Fibroblast of skin of back (primary cell): ENCODE measurements around the gene ADIG.
A peak's percentile ranks its signal among the peaks of the same experiment; 100 is the strongest.
"Not testable (repeated sequence)": the region's sequence is repeated elsewhere in the genome, so short reads cannot be mapped to it uniquely, and the experiment has no call there.

Experiments
- DNase-seq: peaks from one replicate; pipeline ENCODE4 v3.0.0-alpha.2; 2013

Gene ADIG

GRCh38 chr20:38573413-38573812 lies 7.6 kb upstream of the ADIG start:
- DNase-seq, result no peak

GRCh38 chr20:38579219-38579910 lies 1.6 kb upstream of the ADIG start:
- DNase-seq, result no peak

DNA sequence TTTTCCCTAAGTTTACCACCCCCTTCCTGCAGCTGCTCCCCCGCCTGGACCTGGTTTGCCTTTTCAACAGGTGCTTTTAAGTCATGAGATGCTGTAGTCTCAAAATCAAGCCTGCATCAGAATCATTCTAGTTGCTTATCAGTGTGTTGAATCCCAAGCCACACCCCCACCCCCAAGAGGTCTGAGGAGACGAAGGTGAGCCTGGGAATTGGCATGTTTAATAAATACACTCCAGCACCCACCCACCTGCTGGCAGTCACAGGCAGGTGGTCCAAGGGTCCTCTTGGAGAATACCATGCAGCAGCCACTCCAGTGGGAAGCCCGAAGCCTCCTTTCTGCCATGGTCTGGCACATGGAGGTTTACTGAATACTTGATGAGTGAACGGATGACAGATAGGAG lies 1.1 kb upstream of the ADIG start:
- DNase-seq, result no peak

GRCh38 chr20:38581830-38582358 lies 897 bp downstream of the ADIG start:
- DNase-seq, result no peak

DNA sequence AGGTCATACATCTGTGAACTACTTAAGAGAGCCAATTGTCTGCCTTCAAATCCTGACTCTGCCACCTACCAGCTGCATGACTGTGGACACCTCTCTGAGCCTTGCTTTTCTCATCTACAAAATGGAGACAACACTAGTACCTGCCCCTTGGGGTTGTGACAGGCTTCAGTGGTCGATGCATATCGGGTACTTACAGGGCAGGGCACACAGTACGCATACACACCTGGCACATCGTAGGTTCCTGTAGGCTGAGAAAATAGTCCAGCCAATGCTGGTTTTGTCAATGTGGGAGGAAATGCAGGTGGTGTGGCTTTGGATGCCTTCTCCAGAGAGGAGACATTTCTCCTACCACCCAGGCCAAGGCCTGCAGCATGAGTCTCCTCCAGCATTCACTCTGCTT lies 2.3 kb downstream of the ADIG start:
- DNase-seq, result no peak

DNA sequence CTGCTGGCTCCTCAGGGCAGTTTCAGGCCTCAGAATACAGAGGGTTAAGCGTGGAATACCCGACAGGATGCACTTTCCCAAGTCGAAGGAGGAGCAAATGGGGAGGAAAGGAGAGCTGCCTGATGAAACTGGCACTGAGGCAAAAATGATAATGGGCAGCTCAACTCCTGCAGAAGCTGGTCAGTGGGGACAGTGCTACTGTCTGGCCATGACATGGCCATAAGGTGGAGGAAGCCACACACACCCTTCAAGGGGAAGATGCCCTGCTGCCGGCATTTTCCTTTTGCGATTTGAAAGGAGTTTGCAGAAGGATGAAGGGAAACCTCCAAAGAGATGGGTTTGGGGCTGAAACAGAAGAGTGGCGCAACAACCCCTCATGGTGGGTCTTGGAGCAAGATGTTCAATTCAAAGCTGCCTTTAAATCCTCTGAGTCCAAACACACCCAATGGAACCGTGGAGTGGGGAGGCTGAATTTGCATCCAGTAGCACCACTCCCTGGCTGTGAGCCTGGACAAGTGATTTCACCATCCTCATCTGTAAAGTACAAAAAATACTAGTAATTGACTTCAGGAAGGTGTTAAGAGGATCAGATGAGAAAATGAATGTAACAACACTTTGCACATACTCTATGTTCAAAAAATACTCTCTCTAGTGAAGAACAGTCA lies 3.2 kb downstream of the ADIG start:
- no peak for DNase-seq

DNA sequence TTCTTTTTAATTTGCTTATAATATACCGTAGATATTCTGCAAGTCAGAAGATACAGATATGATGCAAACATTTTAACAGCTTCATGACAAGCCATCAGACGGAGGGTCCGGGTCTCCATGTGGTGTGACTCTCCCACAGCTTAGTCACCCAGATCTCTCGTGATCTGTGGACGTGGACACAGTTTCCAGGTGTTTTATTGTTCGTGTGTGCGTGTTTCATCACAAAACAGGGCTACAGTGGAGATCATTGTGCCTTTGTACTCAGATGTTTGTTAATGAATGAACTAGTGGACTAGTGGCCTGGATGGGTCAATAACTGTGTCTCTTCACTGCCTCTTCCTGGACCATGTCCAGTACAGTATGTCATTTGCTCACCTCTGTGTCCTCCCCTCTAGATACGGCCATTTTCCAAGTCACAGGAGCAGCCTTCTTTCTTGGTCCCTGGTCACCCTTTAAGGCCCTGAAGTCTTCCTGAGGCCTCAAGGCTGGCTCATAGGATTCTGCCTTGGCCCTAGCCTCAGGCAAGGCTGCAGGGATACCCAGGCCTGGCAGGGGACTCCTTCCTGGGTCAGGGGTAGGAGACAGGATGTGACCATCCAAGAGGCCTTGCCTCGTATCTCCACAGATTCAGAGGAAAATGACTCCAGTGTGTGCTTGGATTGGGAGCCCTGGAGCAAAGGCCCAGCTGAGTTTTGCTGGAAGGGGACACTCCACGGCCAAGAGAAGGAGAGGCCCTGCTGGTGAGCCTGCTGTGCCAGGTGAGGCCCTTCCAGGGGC lies 4.6 kb downstream of the ADIG start:
- no peak for DNase-seq

DNA sequence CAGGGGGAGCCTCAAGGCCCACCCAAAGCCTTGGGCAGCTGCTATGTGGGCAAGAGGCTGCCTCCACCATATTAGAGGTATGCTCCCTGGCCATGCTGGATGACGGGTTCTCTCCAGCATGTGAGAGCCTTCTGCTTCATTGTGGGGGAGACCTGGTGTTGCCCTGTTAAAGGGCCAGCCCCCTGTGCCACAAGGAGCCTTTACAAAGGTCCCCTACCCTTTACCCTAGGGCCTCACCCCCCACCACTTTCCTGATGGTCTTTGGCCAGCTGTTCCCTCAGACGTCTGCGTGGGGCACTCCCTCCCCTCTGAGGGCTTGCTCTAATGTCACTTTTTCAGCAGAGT lies 5.2 kb downstream of the ADIG start:
- DNase-seq, result no peak

- DNase-seq, result no peak
These were observed 7.3 kb downstream of the ADIG start for GRCh38 chr20:38588303-38588702.

GRCh38 chr20:38589351-38589750 lies 8.4 kb downstream of the ADIG start:
- no peak for DNase-seq

- no peak for DNase-seq
These were observed 9.1 kb downstream of the ADIG start for GRCh38 chr20:38589967-38590675.

- DNase-seq, result peak; percentile 2
These were observed 9.9 kb downstream of the ADIG start for GRCh38 chr20:38590676-38591473.

DNA sequence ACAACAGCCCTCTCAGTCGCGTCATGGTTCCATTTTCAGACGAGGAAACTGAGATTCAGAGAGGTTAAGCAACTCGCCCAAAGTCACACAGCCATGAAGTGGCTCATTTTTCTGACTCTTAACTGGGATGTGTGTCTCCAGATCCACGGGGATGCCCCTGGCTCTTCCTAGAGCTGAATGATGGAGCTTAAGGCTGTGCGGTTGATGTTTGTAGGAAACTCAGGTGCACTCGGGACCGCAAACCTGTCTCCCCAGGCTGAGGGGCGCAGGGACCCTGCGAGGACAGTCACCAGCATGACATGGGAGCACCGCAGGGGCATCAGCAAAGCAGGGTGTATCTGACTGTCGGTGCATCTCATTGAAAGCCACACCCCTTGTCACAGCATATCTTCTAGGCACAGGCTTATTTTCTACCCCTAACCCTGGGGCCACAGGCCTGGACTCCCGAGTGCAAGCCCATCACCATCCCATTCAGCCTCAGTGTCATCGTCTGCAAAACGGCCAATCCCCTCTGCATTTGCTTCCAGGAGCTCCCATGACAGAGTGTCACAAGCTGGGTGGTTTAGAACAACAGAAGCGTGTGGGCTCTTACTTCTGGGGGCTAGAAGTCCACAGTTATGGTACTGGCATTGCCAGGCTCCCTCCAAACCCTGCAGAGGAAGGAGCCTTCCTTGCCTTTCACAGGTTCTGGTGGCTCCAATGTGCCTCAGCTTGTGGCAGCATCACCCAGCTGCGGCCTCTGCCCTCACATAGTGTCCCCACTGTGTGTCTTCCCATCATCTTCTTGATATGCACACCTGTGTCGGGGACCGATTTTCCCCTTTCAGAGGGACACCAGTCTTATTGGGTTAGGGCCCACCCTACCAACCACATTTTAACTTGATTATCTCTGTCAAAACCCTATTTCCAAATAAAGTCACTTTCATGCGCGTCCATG lies 10.7 kb downstream of the ADIG start:
- DNase-seq, result no peak

DNA sequence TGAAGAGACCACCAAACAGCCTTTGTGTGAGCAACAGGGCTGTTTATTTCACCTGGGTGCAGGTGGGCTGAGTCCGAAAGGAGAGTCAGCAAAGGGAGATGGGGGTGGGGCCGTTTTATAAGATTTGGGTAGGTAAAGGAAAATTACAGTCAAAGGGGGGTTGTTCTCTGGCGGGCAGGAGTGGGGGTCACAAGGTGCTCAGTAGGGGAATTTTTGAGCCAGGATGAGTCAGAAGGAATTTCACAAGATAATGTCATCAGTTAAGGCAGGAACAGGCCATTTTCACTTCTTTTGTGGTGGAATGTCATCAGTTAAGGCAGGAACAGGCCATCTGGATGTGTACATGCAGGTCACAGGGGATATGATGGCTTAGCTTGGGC lies 11.4 kb downstream of the ADIG start:
- DNase-seq, result not testable (repeated sequence)

DNA sequence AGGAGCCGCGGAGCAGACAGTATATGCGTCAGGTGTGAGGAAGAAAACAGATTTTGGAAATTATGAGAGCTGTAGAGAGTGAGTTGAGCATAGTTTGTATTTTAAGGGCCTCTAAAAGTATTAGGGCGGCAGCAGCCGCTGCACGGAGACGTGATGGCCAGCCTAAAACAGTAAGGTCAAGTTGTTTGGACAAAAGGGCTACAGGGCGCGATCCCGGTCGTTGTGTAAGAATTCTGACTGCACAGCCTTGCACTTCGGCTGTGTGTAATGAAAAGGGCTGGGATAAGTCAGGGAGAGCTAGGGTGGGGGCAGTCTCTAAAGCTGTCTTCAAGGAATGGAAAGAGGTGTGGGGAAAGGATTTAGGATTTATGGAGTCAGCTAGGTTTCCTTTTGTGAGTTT lies 13.3 kb downstream of the ADIG start:
- DNase-seq, result not testable (repeated sequence)

- DNase-seq, result not testable (repeated sequence)
These were observed 14.9 kb downstream of the ADIG start for GRCh38 chr20:38595886-38596285.

DNA sequence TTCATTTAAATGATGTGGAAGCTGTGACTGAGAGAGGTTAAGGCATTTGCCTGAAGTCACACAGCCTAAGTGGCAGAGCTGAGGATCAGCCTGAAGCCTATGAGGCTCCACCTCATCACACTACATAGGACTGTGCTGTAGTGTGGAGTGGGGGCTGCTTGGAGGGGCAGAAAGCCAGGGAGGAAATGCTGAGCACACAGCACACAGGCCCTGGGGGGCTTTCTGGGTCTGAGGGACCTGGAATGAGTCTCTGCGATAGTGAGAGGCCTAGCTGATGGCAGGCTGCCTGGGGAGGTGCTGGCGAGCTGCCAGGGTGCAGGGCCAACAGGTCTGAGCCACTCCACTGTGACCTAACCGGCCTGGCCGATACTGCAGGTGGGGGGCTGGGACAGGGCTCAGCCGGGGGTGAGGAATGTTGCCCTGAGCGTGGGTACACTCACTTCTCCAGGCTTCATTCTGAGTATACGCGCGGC lies 18.4 kb downstream of the ADIG start:
- DNase-seq, result no peak

- DNase-seq, result no peak
These were observed 19.1 kb downstream of the ADIG start for GRCh38 chr20:38600057-38600456.

DNA sequence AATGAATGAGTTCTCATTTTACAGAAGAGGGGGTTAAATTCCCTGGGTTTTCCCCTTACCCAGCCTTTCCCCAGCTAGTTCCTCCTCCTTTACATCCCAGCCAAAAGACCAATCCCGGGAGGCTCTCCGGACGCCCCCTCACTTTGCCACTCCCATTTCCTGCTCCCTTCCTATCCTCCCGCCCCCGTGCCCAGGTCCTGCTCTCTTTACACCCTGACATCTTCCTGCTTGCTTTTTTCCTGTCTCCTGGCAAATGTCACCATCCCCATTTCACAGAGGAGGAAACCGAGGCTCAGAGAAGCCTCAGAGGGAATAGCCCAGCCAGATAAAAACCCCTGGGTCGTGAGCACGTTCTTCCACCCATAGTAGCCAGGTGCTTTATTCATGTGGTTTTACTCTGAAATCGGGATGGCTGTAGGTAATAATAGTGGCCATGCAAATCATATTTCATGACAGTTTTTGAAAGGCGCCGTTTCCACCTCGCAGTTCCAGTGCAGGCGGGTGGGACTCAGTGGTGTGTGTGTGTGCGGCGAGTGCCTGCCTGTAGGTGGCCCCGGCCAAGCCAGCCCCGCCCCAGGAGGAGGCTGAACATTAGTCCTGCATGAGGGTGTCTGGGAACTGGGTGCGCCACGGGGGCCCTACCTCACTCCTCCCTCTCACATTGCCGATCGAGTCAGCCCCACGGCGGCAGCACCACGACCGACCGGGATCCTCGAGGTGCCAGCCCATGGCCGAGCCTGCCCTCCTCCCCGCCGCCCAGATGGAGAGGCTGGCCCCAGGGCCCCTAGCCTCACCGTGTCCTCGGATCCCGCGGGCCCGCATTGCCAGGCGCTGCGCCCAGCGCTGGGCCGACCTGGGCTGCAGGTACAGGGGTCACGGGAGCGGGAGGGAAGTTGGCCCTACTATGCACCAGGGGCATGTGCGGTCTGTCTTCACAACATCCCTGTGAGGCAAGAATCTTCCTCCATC lies 20.5 kb downstream of the ADIG start, which contains the start of gene ARHGAP40:
TSS of gene ARHGAP40 (plus strand) at position 594 of the 969 bp plus-strand sequence.
- no peak for DNase-seq
